GM12891 (cell line): ENCODE data around the gene BRCA1.
"Not testable (repeated sequence)": the region's sequence is repeated elsewhere in the genome, so short reads cannot be mapped to it uniquely, and the experiment has no call there.

Experiments
- DNase-seq: peaks from one replicate; pipeline ENCODE4 v3.0.0; 2011; ENCODE audit warnings: low spot score; ENCODE audit not compliant: insufficient read length
- FAIRE-seq: peaks from 2 replicates; lab custom pipeline; 2011; peaks lifted over from hg19 to GRCh38; lab: Jason Lieb, UNC
- PAX5 ChIP-seq: IDR thresholded peaks from 2 replicates; pipeline ENCODE4 v1.6.1; 2011; ENCODE audit warnings: low read length, moderate library complexity, mild to moderate bottlenecking; ENCODE audit not compliant: insufficient read depth, severe bottlenecking
- POLR2A ChIP-seq: IDR thresholded peaks from 2 replicates; pipeline ENCODE4 v1.6.1; 2011; ENCODE audit warnings: low read depth, low read length, control low read depth
- POLR2AphosphoS5 ChIP-seq: IDR thresholded peaks from 2 replicates; pipeline ENCODE4 v1.6.1; 2011; ENCODE audit warnings: low read depth, low read length, control low read depth
- POU2F2 ChIP-seq: IDR thresholded peaks from 2 replicates; pipeline ENCODE4 v1.6.1; 2011; ENCODE audit warnings: low read depth, mild to moderate bottlenecking, control low read depth, low read length, moderate library complexity
- SPI1 ChIP-seq: IDR thresholded peaks from 2 replicates; pipeline ENCODE4 v1.6.1; 2011; ENCODE audit warnings: low read depth, low read length, control low read depth
- TAF1 ChIP-seq: IDR thresholded peaks from 2 replicates; pipeline ENCODE4 v1.6.1; 2011; ENCODE audit warnings: low read depth, low read length, control low read depth

Gene BRCA1

DNA sequence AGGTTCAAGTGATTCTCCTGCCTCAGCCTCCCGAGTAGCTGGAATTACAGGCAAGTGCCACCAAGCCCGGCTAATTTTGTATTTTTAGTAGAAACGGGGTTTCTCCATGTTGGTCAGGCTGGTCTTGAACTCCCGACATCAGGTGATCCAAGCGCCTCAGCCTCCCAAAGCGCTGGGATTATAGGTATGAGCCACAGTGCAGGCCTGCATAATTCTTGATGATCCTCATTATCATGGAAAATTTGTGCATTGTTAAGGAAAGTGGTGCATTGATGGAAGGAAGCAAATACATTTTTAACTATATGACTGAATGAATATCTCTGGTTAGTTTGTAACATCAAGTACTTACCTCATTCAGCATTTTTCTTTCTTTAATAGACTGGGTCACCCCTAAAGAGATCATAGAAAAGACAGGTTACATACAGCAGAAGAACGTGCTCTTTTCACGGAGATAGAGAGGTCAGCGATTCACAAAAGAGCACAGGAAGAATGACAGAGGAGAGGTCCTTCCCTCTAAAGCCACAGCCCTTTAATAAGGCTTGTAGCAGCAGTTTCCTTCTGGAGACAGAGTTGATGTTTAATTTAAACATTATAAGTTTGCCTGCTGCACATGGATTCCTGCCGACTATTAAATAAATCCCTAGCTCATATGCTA lies 62.1 kb downstream of the BRCA1 start:
- FAIRE-seq (no peak), DNase-seq (no peak)
- TF ChIP-seq PAX5 (no peak), TAF1 (no peak), SPI1 (no peak), POLR2AphosphoS5 (no peak)

DNA sequence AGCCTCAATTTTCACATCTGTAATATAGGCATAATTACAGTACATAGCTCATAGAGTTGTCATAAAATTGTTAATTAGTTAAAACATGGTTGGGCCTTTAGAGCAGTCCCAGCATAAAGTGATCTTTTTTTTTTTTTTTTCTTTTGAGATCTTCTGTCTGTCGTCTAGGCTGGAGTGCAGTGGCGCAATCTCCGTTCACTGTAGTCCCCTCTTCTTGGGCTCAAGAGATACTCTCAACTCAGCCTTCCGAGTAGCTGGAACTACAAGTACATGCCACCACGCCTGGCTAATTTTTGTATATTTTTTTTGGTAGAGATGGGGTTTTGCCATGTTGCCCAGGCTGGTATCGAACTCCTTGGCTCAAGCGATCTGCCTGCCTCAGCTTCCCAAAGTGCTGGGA lies 69.1 kb downstream of the BRCA1 start:
- no peak for TF ChIP-seq PAX5
- TF ChIP-seq POLR2AphosphoS5: no peak
- TF ChIP-seq TAF1: no peak
- TF ChIP-seq SPI1: no peak
- TF ChIP-seq POLR2A: no peak
- TF ChIP-seq POU2F2: no peak
- FAIRE-seq (no peak), DNase-seq (no peak)

DNA sequence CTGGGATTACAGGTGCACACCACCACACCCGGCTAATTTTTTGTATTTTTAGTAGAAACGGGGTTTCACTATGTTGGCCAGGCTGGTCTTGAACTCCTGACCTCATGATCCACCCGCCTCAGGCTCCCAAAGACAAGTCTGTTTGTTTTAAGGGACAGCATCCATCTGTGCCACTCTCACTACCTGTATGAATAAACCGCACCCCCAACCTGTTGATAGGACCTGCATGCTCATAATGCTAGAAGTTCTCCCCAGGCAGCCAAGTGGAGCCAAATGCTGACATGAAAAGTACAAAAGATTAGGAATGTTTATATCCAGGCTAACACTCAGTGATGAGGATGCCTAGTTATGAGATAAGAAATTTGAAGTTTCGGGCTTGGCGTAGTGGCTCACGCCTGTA lies 72.2 kb downstream of the BRCA1 start:
- FAIRE-seq, DNase-seq: not testable (repeated sequence)

DNA sequence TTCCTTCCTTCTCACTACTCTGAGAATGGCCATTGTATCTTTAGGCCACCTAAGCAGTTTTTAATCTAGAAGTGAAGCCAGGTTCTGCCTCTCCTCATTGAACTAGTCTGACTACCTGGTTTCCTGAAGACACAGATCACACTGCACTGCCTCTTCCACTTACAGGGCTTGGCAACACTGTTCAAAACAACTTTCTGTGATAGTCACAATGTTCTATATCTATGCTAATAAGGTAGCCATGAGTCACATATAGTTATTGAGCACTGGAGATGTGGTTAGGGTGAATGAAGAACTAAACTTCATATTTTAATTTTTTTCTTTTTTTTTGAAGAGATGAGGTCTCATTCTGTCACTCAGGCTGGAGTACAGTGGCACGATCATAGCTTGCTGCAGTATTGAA lies 73.2 kb downstream of the BRCA1 start:
- DNase-seq (no peak), FAIRE-seq (no peak)
- TF ChIP-seq POU2F2: no peak
- TF ChIP-seq PAX5: no peak

DNA sequence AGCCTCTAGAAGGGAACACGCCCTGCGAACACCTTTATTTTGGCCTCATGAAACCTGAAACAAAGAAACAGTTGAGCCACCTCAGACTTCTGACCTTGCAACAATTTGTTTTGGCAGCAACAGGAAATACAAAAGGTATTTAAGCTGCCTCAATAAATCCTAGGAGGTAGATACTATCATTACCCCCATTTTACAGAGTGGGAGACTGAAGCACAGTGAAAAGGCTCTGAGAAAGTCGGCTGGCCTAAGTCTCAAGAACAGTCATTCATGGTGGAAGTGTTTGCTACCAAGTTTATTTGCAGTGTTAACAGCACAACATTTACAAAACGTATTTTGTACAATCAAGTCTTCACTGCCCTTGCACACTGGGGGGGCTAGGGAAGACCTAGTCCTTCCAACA lies 81.1 kb downstream of the BRCA1 start:
- TF ChIP-seq POLR2A (no peak), SPI1 (no peak), PAX5 (no peak), TAF1 (no peak), POU2F2 (no peak), POLR2AphosphoS5 (no peak)
- FAIRE-seq (no peak), DNase-seq (no peak)

DNA sequence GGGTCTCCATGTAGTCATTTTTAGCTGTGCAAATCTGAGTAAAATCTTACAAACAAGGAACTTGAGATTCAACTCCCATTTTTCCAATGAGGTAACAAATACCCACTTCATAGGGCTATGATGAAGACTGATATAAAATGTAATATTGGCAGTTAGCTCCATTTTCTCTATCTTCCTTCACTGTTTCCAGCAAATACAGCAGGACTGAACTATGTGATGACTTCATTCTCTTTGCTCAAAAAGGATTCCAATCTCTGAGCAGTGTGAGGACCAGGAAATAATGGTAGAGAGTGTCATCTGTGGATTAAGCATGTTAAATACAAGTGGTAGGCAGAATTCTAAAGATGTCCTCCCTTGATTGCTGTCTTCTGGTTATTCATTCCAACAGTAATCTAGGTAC lies 81.9 kb downstream of the BRCA1 start:
- FAIRE-seq: no peak
- DNase-seq: no peak
- TF ChIP-seq PAX5 (no peak), TAF1 (no peak)

DNA sequence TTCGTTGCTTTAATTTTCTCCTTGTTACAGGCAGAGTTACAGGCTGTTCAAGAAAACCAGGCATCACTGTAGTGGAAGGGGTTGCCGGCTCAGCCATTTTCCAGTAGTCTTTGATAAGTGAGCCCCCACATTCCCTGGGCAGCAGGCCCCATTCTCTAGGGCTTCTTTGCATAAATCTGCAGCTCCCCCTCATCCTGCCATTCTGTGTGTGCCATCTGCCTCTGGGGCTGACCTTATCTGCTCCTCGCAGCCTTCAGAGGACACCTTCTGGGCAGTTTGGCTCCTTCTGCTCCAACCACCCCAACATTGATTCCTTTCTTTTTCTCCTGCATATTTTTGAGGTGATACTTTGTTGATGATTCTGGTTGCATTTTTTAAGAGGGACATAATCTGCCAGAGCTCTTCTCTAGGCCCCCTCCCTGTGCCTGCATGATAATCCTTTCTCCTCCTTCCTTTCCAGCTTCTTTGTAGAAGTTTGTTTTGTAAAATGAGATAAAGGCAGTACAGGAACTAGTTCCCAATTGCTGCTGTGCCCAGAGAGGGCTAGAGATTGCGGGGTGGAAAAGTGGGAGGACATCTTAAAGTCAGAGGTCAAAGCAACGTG lies 83.0 kb downstream of the BRCA1 start:
- FAIRE-seq (no peak), DNase-seq (no peak)

DNA sequence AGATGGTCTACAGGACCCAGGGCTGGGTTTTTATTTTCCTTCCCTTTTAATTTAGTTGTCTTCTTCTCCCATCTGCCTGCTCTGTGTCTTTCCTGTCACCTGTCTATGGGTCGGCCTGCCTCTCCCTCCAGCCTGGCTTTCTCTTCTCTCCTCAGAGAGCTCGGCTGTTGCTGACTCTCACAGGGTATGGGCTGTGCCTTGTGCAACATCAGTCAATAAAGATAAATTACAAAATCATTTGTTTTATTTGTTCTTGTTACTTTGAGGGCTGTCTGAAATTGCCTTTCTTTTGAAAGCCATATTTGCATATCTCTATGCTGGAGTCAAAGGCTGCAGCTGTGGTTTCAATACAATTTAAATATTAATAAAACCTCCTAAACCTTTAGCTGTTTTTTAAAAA lies 84.5 kb downstream of the BRCA1 start:
- FAIRE-seq (no peak), DNase-seq (no peak)
- no peak for TF ChIP-seq PAX5
- no peak for TF ChIP-seq SPI1
- TF ChIP-seq POLR2A: no peak
- no peak for TF ChIP-seq POU2F2
- no peak for TF ChIP-seq TAF1
- no peak for TF ChIP-seq POLR2AphosphoS5

More for the DNA sequence above, 83.0 kb downstream of the BRCA1 start:
- TF ChIP-seq TAF1 (no peak), POU2F2 (no peak), PAX5 (no peak), POLR2AphosphoS5 (no peak), POLR2A (no peak), SPI1 (no peak)

DNA sequence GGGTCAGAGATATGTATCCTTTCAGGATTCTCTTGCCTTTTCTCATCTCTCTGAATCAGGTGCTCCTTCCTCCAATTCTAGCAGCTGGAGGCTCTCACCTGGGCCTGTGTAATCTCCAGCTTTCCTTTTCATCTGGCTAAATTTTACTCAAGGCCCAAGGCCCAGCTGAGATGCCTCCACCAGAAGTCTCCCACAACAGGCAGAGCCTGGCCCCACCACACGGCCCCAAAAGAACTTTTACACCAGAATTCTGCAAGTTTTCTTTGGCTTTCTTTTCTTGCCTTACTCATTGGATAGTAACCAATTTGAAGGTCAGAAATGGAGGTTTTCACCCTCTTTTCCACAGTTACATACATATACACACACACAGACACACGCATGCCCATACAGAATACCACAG lies 85.5 kb downstream of the BRCA1 start:
- FAIRE-seq: no peak

DNA sequence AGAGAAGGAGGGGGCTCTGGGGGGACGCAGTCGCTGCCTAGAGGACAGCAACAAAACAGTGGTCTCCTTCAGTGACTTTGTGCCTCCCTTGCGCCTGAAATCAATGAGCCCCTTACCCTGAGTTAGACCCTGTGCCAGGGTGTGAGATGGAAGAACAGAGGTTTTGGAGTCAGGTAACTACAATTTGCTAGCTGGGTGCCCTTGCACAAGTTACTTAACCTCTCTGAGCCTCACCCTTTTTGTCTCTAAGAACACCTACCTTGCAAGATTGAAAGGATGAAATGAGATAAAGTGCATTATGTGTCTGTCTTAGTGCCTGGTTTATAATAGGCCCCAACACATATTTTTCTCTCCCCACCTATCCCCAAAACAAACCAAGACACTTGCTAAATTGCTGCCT lies 90.3 kb downstream of the BRCA1 start:
- TF ChIP-seq POLR2AphosphoS5 (no peak), PAX5 (no peak), POU2F2 (no peak), TAF1 (no peak), POLR2A (no peak), SPI1 (no peak)
- no peak for FAIRE-seq
- no peak for DNase-seq

More for the DNA sequence above, 85.5 kb downstream of the BRCA1 start:
- no peak for TF ChIP-seq POLR2AphosphoS5
- no peak for TF ChIP-seq TAF1
- no peak for TF ChIP-seq POU2F2
- DNase-seq: no peak

DNA sequence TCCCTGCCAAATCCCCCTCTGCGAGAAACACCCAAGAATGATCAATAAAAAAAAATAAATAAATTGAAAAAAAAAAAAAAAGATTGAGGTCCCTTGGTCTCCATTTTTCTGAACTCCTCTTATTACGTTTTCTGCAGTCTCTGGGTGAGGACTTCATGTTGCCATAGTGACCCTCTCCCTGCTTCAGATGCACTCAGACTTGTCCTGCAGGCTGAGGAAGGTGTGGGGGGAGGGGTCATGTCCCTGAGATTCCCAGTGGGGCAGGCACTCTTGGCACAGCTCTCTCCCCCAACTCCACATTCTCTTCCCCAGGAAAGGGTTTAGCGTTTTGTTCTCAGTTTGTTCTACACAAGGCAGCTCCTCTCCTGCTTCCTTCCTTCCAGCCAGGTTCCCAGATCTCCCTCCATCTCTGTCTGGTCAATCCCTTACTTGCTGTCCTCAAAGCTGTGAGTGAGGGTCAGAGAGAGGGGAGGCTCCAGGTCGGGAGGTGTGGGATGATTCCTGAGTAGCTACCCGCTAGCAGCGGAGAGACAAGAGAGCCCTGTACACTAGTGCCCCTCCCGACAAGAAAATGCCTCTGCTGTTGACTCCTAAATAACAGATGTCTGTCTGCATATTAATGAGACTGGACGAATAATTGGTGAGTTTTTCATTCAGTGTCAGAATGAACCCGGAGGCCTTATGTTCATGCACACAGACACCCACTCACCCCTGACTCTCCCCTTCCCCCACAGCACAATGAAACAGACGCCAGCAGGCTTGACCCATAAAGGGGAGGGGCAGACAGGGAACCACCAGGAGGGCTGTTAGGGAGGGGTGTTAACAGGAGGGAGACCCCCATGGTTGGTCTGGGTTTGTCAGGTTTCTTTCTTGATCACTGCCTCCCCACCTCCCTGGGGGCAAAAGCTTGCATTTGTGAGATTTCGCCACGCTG lies 90.9 kb downstream of the BRCA1 start:
- FAIRE-seq (no peak), DNase-seq (no peak)
- TF ChIP-seq POU2F2 (no peak), SPI1 (no peak), POLR2A (no peak), POLR2AphosphoS5 (no peak), PAX5 (no peak), TAF1 (no peak)
